OCI-LY1 (cell line): Measurements from ENCODE around the gene CCDC187.

Experiments
- CTCF ChIP-seq: fragments of 200-600 bp; sonication (generic), shearing (Covaris generic); IDR thresholded peaks from 2 replicates; pipeline ENCODE4 v1.5.1; 2017; ENCODE audit warnings: mild to moderate bottlenecking, antibody characterized with exemption, low read length, moderate library complexity, mixed read lengths
- EZH2 ChIP-seq: fragments of 200-600 bp; sonication (generic), shearing (Covaris generic); IDR thresholded peaks from 2 replicates; pipeline ENCODE4 v1.8.0; 2017; ENCODE audit warnings: borderline replicate concordance, mixed run types, mild to moderate bottlenecking, antibody characterized with exemption, low read length, moderate library complexity, mixed read lengths

GRCh38 chr9:136339958-136340310 is 36.0 kb upstream of the CCDC187 start:
- TF ChIP-seq CTCF, result no peak
- no peak for TF ChIP-seq EZH2
